Measurements from ENCODE around the gene RAB39A. TPM values are rescaled to one million over a fixed set of nuclear protein-coding genes. Genes with fewer than 3 reads are reported as not detected.
A peak's percentile ranks its signal among the peaks of the same experiment; 100 is the strongest.

The RAB39A gene
- total RNA-seq, 1 donor from 2014 or later, result 10.8 TPM

- Mint-ChIP-seq H3K4me1 (no peaks in the 10 kb centered on the region), H3K27ac (ENCODE audit: unreplicated experiment) (no peak overlapping the region), H3K36me3 (ENCODE audit: low read depth) (no peaks in the 10 kb centered on the region), H3K27me3 (ENCODE audit: low read depth) (no peaks in the 10 kb centered on the region), H3K4me3 (no peak overlapping the region), H3K9me3 (no peaks in the 10 kb centered on the region)
- no peak for TF ChIP-seq CTCF (conservative IDR thresholded peaks at IDR 0.05)
- DNase-seq (ENCODE audit: low read depth, low spot score), result no peak
These were observed 63.7 kb downstream of the RAB39A start for GRCh38 chr11:107991868-107992414.

GRCh38 chr11:107996006-107996776, 67.9 kb downstream of the RAB39A start:
- no peak for TF ChIP-seq CTCF (conservative IDR thresholded peaks at IDR 0.05)

GRCh38 chr11:107998761-107999160, 70.5 kb downstream of the RAB39A start:
- Mint-ChIP-seq H3K27me3 (ENCODE audit: low read depth) (no peaks in the 10 kb centered on the region), H3K9me3 (no peaks in the 10 kb centered on the region), H3K36me3 (ENCODE audit: low read depth) (no peaks in the 10 kb centered on the region), H3K4me3 (no peak overlapping the region), H3K27ac (ENCODE audit: unreplicated experiment) (no peak overlapping the region), H3K4me1 (no peaks in the 10 kb centered on the region)
- no peak for DNase-seq (ENCODE audit: low read depth, low spot score)
- TF ChIP-seq CTCF (conservative IDR thresholded peaks at IDR 0.05), result no peak

More at GRCh38 chr11:107996006-107996776, 67.9 kb downstream of the RAB39A start:
- no peaks in the 10 kb centered on the region for H3K27me3 Mint-ChIP-seq (ENCODE audit: low read depth)
- no peaks in the 10 kb centered on the region for H3K9me3 Mint-ChIP-seq
- DNase-seq (ENCODE audit: low read depth, low spot score), result no peak
- no peak overlapping the region for H3K27ac Mint-ChIP-seq (ENCODE audit: unreplicated experiment)
- H3K36me3 Mint-ChIP-seq (ENCODE audit: low read depth), result no peaks in the 10 kb centered on the region
- no peak overlapping the region for H3K4me3 Mint-ChIP-seq
- H3K4me1 Mint-ChIP-seq, result no peaks in the 10 kb centered on the region

DNA sequence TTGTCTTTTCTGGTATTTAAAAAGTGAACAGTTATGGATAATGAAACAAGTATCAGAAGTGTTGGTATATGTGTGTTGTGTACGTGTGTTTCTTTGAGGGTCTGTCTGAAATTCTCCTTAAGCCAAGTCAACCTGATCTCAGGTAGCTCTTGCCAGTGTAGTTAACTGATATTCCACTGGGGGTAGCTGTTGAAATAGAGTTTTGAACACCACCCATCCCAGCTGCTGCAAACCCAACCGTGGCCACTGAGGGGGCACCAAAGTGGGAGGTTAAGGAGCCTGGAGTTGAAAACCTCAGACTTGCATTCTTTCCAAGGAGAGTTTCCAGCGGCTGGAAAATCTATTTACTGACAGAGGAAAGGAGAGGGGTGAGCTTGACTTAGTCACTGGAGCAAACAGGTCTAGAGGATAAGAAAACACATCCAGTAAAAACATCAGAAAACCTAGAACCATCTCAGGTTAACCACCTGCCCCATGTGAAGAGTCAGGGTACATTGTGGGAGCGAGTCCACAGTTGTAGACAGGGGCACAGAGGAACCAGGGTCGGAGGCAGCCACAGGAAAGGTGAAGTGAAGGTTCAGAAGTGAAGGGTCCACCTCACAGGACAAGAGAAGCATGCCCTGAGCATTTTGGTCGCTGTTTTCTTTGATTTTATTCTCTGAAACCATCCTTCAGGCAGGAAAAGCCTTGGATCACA, 71.7 kb downstream of the RAB39A start:
- peak; percentile 14 for DNase-seq (ENCODE audit: low read depth, low spot score)
- Mint-ChIP-seq H3K4me1 (no peaks in the 10 kb centered on the region), H3K9me3 (no peaks in the 10 kb centered on the region), H3K27ac (ENCODE audit: unreplicated experiment) (no peak overlapping the region), H3K36me3 (ENCODE audit: low read depth) (no peaks in the 10 kb centered on the region), H3K4me3 (no peak overlapping the region), H3K27me3 (ENCODE audit: low read depth) (no peaks in the 10 kb centered on the region)
- peak; percentile 57 for TF ChIP-seq CTCF (conservative IDR thresholded peaks at IDR 0.05)

DNA sequence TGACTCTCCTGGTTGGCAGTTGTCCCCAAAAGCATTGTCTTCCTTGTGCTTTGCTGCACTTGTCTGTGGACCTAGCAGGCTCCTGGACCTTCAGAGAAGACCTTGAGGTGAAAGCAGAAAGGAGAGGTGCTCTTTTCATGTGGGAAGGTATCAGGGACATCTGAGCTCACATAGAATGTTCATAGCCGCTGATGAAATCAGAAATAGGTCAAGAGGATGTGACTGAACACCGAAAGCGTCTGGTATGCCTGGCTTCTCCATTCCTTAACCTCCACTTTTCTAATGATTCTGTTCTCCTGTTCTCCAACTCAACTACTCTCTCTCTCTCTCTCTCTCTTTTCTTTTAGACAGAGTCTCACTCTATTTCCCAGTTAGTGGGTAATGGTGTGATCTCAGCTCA, 74.2 kb downstream of the RAB39A start:
- Mint-ChIP-seq H3K4me3 (no peak overlapping the region), H3K27ac (ENCODE audit: unreplicated experiment) (no peak overlapping the region), H3K36me3 (ENCODE audit: low read depth) (no peaks in the 10 kb centered on the region), H3K4me1 (no peaks in the 10 kb centered on the region), H3K9me3 (no peaks in the 10 kb centered on the region), H3K27me3 (ENCODE audit: low read depth) (no peaks in the 10 kb centered on the region)
- DNase-seq (ENCODE audit: low read depth, low spot score), result no peak
- no peak for TF ChIP-seq CTCF (conservative IDR thresholded peaks at IDR 0.05)

Measured in neural crest cell (in vitro differentiated cells).